DOHH2 (cell line): ENCODE data around the gene LRRN2.

Experiments
- H3F3A ChIP-seq: fragments of 200-600 bp; sonication (generic), shearing (Covaris generic); 2 replicates; pipeline ENCODE4 v1.6.0; 2016; ENCODE audit warnings: antibody characterized with exemption, mild to moderate bottlenecking; ENCODE audit not compliant: control insufficient read depth, insufficient read depth
- H3K27ac ChIP-seq: fragments of 200-600 bp; sonication (generic); 2 replicates; pipeline ENCODE4 v1.5.1; 2014; ENCODE audit warnings: low read depth, mild to moderate bottlenecking, low read length, moderate library complexity
- H3K27me3 ChIP-seq: fragments of 200-600 bp; sonication (generic); 2 replicates; pipeline ENCODE4 v1.6.1; 2014; ENCODE audit warnings: mild to moderate bottlenecking, low read length, mixed read lengths; ENCODE audit not compliant: control insufficient read depth
- H3K36me3 ChIP-seq: fragments of 200-600 bp; sonication (generic); 2 replicates; pipeline ENCODE4 v1.6.1; 2014; ENCODE audit warnings: mild to moderate bottlenecking, low read length, moderate library complexity, mixed read lengths; ENCODE audit not compliant: control insufficient read depth
- H3K4me1 ChIP-seq: fragments of 200-600 bp; sonication (generic); 2 replicates; pipeline ENCODE4 v1.6.1; 2014; ENCODE audit warnings: mild to moderate bottlenecking, low read length, mixed read lengths; ENCODE audit not compliant: control insufficient read depth
- H3K4me2 ChIP-seq: fragments of 200-600 bp; sonication (generic); 2 replicates; pipeline ENCODE4 v1.6.0; 2014; ENCODE audit warnings: mild to moderate bottlenecking, low read length, moderate library complexity
- H3K4me3 ChIP-seq: fragments of 200-600 bp; sonication (generic); 2 replicates; pipeline ENCODE4 v1.5.1; 2014; ENCODE audit warnings: mild to moderate bottlenecking, low read length, mixed read lengths
- H3K79me2 ChIP-seq: fragments of 200-600 bp; sonication (generic); 2 replicates; pipeline ENCODE4 v1.6.1; 2014; ENCODE audit warnings: mild to moderate bottlenecking, low read length, mixed read lengths; ENCODE audit not compliant: control insufficient read depth
- H3K9me2 ChIP-seq: fragments of 200-600 bp; sonication (generic); replicated peaks from 2 replicates; pipeline ENCODE4 v1.6.1; 2014; ENCODE audit warnings: mild to moderate bottlenecking, low read length, mixed read lengths; ENCODE audit not compliant: control insufficient read depth
- H3K9me3 ChIP-seq: fragments of 200-600 bp; sonication (generic); 2 replicates; pipeline ENCODE4 v1.6.1; 2014; ENCODE audit warnings: antibody characterized with exemption, low read length, mixed read lengths; ENCODE audit not compliant: control insufficient read depth, insufficient read depth
- H4K20me1 ChIP-seq: fragments of 200-600 bp; sonication (generic); 2 replicates; pipeline ENCODE4 v1.6.0; 2014; ENCODE audit warnings: low read depth, mild to moderate bottlenecking, antibody characterized with exemption, low read length, moderate library complexity; ENCODE audit not compliant: control insufficient read depth, insufficient read depth
- CTCF ChIP-seq: fragments of 200-600 bp; sonication (generic); IDR thresholded peaks from one replicate; pipeline ENCODE4 v1.5.1; 2014; ENCODE audit warnings: antibody characterized with exemption, mild to moderate bottlenecking, low read depth, low read length; ENCODE audit not compliant: poor library complexity, severe bottlenecking
- EZH2phosphoT487 ChIP-seq: fragments of 200-600 bp; sonication (generic); IDR thresholded peaks from 2 replicates; pipeline ENCODE4 v1.6.1; 2017; ENCODE audit warnings: borderline replicate concordance, mild to moderate bottlenecking, antibody characterized with exemption, low read length, moderate library complexity, mixed read lengths

Gene LRRN2

GRCh38 chr1:204584699-204585372, 100.7 kb downstream of the LRRN2 start:
- H3K4me3 ChIP-seq: peak overlapping the region; percentile 38
- TF ChIP-seq EZH2phosphoT487 (no peak), CTCF (no peak)
- H3K4me2 ChIP-seq: peak overlapping the region; percentile 66
- H3K27me3 ChIP-seq: no peaks in the 10 kb centered on the region
- no peaks in the 10 kb centered on the region for H3F3A ChIP-seq
- H3K79me2 ChIP-seq: no peaks in the 10 kb centered on the region
- no peaks in the 10 kb centered on the region for H3K9me2 ChIP-seq
- peak overlapping the region; percentile 25; the same call in 1 of the 2 replicates for H3K27ac ChIP-seq
- H3K9me3 ChIP-seq: no peaks in the 10 kb centered on the region
- H3K36me3 ChIP-seq: no peaks in the 10 kb centered on the region
- peaks cover 22% of the 10 kb centered on the region for H3K4me1 ChIP-seq
- H4K20me1 ChIP-seq: no peaks in the 10 kb centered on the region

- Histone ChIP-seq H3F3A (no peaks in the 10 kb centered on the region), H3K9me2 (no peaks in the 10 kb centered on the region), H3K27ac (no peak overlapping the region), H3K4me1 (peaks cover 30% of the 10 kb centered on the region), H3K4me2 (peak overlapping the region; percentile 66), H3K79me2 (no peaks in the 10 kb centered on the region), H3K36me3 (no peaks in the 10 kb centered on the region; the same call in 1 of the 2 replicates), H3K27me3 (no peaks in the 10 kb centered on the region), H3K4me3 (peak overlapping the region; percentile 38; the same call in 1 of the 2 replicates), H4K20me1 (no peaks in the 10 kb centered on the region), H3K9me3 (no peaks in the 10 kb centered on the region)
- TF ChIP-seq CTCF: no peak
Measured at GRCh38 chr1:204583909-204584632, 101.5 kb downstream of the LRRN2 start.

GRCh38 chr1:204581759-204582158, 103.8 kb downstream of the LRRN2 start:
- no peak overlapping the region for H3K4me2 ChIP-seq
- H3K4me3 ChIP-seq: no peak overlapping the region
- no peak for TF ChIP-seq EZH2phosphoT487
- TF ChIP-seq CTCF: no peak
- H3K27me3 ChIP-seq: no peaks in the 10 kb centered on the region
- no peaks in the 10 kb centered on the region for H3K9me2 ChIP-seq
- no peak overlapping the region for H3K27ac ChIP-seq
- H3K9me3 ChIP-seq: no peaks in the 10 kb centered on the region
- peaks cover 41% of the 10 kb centered on the region for H3K4me1 ChIP-seq
- H3K36me3 ChIP-seq: no peaks in the 10 kb centered on the region; the same call in 1 of the 2 replicates
- no peaks in the 10 kb centered on the region for H3F3A ChIP-seq
- H3K79me2 ChIP-seq: no peaks in the 10 kb centered on the region
- H4K20me1 ChIP-seq: no peaks in the 10 kb centered on the region
